ENCODE results near the gene FAM184B.

The FAM184B gene

DNA sequence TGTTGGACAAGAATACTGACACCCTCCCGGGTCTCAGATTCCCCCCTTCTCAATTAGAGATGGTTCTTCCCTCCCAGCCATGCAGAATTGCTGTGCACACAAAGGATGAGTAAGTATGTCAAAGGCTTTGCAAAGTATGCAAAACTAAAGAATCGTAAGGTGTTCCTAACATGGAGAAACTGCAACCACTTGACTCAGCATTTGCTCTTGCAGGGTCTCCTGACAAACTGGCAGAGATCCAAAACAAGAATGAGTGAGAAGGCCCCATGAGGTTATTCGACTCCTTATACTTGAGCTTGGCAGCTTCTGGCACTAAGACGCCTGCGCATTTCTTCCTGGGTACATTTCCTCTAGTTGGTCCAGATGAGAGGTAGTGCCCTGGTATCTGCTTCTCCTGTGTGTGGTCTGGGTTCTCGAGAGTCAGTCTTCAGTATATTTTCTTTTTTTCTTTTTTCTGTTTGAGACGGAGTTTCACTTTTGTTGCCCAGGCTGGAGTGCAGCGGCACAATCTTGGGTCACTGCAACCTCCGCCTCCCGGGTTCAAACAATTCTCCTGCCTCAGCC is 8.2 kb downstream of the FAM184B start:
- DNase-seq (ENCODE audit: low read depth in 3 of 3): no peak

GRCh38 chr4:17771284-17771908 is 10.0 kb downstream of the FAM184B start:
- DNase-seq (ENCODE audit: low read depth in 3 of 3): no peak

- no peak for DNase-seq (ENCODE audit: low read depth in 3 of 3)
Measured at GRCh38 chr4:17770845-17771244, 10.6 kb downstream of the FAM184B start.

GRCh38 chr4:17769406-17770174 is 11.8 kb downstream of the FAM184B start:
- DNase-seq (ENCODE audit: low read depth in 3 of 3): no peak

- no peak for DNase-seq (ENCODE audit: low read depth in 3 of 3)
Measured at GRCh38 chr4:17766826-17767458, 14.5 kb downstream of the FAM184B start.

GRCh38 chr4:17765514-17766286 is 15.7 kb downstream of the FAM184B start:
- DNase-seq (ENCODE audit: low read depth in 3 of 3): no peak

- no peak for DNase-seq (ENCODE audit: low read depth in 3 of 3)
Measured at GRCh38 chr4:17763931-17764330, 17.5 kb downstream of the FAM184B start.

- DNase-seq (ENCODE audit: low read depth in 3 of 3): no peak
Measured at GRCh38 chr4:17763416-17763815, 18.0 kb downstream of the FAM184B start.

GRCh38 chr4:17762726-17763125 is 18.7 kb downstream of the FAM184B start:
- no peak for DNase-seq (ENCODE audit: low read depth in 3 of 3)

DNA sequence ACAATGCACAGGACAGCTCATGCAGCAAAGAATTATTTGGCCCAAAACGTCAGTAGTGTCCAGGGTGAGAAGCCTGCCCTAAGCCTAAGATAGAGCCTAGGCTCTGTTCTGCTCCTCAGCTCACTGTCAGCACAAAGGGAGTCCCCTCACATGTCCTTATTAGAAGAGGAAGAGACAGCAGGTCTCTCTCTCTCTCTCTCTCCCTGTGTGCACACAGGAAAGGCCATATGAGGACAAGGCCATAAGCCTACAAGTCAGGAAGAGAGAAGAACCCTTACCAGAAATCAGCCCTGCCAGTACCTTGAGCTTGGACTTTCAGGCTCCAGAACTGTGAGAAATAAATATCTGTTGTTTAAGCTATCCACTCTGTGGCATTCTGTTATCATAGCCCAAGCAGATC is 20.4 kb downstream of the FAM184B start:
- DNase-seq (ENCODE audit: low read depth in 3 of 3): no peak

- DNase-seq (ENCODE audit: low read depth in 3 of 3): no peak
Measured at GRCh38 chr4:17760626-17761025, 20.8 kb downstream of the FAM184B start.

GRCh38 chr4:17758485-17758884 is 22.9 kb downstream of the FAM184B start:
- no peak for DNase-seq (ENCODE audit: low read depth in 3 of 3)

GRCh38 chr4:17757621-17758020 is 23.8 kb downstream of the FAM184B start:
- no peak for DNase-seq (ENCODE audit: low read depth in 3 of 3)

- DNase-seq (ENCODE audit: low read depth in 3 of 3): no peak
Measured at GRCh38 chr4:17753646-17754045, 27.8 kb downstream of the FAM184B start.

DNA sequence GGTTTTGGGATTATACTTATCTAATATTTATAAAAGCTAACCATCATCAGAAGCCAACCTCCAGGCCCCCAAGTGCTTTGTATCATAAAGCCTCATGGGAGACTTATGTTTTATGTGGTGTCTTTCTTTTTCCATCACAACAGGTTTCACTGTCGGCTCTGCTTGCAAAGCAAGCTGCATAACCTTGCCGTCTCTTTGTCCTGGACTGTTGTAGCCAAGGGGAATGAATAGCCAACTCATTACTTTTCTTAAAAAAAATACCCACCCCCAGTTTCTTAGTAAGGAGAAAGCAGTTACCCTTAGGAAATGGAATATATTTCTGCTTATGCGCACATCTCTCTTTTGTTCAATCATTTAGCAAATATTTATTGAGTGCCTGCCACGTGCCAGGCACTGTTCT is 40.7 kb downstream of the FAM184B start:
- no peak for DNase-seq (ENCODE audit: low read depth in 3 of 3)

DNA sequence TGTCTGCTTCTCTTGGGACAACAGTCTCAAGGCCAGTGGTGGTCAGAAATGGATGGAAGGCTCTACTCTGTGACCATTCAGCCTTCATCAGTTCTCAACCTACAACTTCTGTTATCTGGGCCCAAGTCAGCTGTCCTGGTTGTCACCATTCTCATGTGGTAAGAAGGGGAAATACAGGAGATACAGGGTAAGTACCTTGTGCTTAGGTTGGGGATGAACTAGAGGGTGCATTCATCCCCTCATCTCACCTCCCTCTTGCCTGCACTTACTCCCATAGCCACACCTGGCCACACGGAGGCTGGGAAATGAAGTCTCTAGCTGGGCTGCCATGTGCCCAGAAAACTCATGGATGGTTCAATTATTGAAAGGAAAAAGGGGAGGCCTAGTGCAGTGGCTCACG is 44.9 kb downstream of the FAM184B start:
- no peak for DNase-seq (ENCODE audit: low read depth in 3 of 3)

DNA sequence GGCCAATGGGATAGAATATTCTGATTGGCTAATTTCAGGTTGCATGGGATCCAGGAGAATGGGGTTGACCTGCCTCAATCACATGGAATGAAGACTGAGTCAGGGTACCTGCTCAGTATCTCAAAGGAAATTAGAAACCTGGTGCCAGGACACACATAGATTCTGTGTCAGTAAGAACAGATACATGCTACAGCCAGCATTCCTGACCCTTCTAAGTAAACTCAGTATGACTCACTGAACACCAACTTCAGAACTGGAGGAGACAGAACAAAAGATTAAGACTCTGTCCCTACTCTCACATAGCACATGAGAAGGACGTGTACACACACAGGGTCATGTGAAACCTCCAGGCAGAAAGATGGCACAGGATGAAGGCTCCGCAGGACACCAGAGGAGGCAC is 54.5 kb downstream of the FAM184B start:
- DNase-seq (ENCODE audit: low read depth in 3 of 3): no peak

DNA sequence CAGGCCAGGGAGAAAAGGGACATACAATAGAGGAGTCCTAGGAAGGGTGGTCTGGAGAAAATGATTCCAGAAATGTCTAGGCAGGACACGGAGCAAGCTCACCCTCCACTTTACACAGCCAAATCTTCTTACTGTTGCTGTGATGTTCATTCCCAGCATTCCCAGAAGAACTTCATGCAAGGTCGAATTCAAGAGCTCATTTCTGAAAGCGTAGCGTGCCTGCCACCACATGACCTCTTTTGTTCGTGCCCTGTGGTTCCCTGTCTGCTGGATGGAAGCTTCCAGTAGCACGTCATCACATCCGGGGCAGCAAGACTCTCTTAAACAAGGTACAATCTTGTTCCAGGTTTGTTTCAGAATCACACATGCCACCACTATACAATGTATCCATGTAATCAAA is 57.8 kb downstream of the FAM184B start:
- no peak for DNase-seq (ENCODE audit: low read depth in 3 of 3)

DNA sequence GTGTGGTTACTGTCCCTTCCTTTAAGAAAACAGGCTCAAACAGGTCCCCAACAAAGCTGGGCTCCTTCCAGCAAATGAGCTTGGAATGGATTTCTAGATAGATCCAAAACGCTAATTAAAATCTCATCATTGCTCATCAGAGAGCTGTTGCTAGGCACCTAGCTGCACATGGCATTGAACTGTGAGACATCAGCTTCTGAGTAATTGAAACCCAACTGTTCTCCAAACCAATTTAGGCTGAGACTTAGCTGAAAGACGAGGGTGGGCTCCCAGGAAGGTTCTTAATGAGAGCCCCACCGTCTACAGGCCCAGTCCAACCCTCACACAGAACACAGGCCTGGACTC is 59.1 kb downstream of the FAM184B start:
- DNase-seq (ENCODE audit: low read depth in 3 of 3): no peak

DNA sequence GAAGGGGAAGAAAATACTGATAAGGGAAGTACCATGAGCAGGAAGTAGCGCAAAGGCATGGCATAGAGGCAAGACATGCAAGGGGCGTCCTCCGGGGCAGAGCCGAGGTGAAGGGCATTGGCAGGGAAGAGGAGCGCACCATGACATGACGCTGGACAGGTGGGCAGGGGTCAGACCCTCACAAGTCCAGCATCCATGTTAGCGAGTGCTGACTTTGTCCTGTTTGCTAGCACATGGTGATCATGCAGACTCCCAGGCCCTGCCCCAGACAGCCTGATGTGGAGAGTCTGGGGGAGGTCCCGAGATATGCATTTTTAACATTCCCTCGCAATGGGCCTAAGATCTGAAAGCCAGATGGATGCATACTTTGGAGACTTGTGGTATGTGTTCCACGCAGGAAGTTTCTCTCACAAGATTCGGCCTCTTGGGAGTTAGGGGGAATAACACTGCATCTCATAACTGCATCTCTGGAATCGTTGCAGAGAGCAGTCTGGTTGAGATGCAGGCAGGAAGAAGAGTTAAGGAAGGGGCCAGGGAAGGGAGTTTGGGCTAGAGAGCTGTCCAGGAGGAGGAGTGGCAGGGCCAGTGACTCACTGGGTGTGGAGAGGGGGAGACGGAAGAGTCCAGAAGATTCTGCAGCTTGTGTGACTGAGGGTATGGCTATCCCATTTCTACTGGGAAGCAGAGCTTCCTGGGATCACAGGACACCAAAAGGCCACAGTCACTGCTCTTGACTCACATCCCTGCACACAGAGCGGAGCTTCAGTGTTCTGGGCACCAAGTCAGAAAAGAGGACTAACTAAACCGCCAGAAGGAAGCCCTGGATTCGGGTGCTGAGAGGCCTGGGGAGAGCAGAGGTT is 59.7 kb downstream of the FAM184B start:
- no peak for DNase-seq (ENCODE audit: low read depth in 3 of 3)

DNA sequence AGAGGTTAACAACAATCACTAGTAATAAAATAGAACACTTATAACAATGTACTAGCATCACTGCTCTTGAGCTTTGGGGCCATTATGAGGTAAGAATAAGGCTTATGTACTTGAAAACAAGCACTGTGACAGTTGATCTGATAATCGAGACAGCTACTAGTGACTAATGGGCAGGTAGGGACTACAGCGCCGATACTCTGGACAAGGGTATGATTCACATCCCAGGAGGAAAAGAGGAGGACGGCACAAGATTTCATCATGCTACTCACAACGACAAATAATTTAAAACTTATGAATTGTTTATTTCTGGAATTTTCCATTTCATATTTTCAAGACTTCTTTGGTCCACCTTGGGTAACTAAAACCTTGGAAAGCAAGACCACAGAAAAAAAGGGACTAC is 62.3 kb downstream of the FAM184B start:
- no peak for DNase-seq (ENCODE audit: low read depth in 3 of 3)

Measured in stimulated activated CD4-positive, alpha-beta T cell treated with anti-CD3 and anti-CD28 coated beads, TNF-alpha, amount 100 ng/mL, for 24 hours (primary cell).